HG02970 (cell line): ENCODE measurements around the gene ACBD6.
"Not testable (repeated sequence)": the region's sequence is repeated elsewhere in the genome, so short reads cannot be mapped to it uniquely, and the experiment has no call there.

ENCODE experiments used
- ATAC-seq: cut with Tn5 transposase; IDR thresholded peaks from one replicate; pipeline ENCODE4 v1.9.1; 2021; ENCODE audit warnings: mild to moderate bottlenecking, moderate library complexity, moderate number of reproducible peaks; ENCODE audit not compliant: unreplicated experiment, low FRiP score

Gene ACBD6

GRCh38 chr1:180425952-180426351 is 76.4 kb downstream of the ACBD6 start:
- no peak for ATAC-seq

- no peak for ATAC-seq
Measured at GRCh38 chr1:180424848-180425457, 77.4 kb downstream of the ACBD6 start.

GRCh38 chr1:180421614-180422013 is 80.8 kb downstream of the ACBD6 start:
- ATAC-seq, result no peak

GRCh38 chr1:180421145-180421544 is 81.2 kb downstream of the ACBD6 start:
- ATAC-seq, result not testable (repeated sequence)

GRCh38 chr1:180415985-180416633 is 86.3 kb downstream of the ACBD6 start:
- no peak for ATAC-seq

GRCh38 chr1:180415236-180415848 is 87.0 kb downstream of the ACBD6 start:
- no peak for ATAC-seq

GRCh38 chr1:180412583-180412982 is 89.8 kb downstream of the ACBD6 start:
- no peak for ATAC-seq

GRCh38 chr1:180408128-180408527 is 94.2 kb downstream of the ACBD6 start:
- ATAC-seq, result not testable (repeated sequence)

- no peak for ATAC-seq
Measured at GRCh38 chr1:180407051-180407450, 95.3 kb downstream of the ACBD6 start.

GRCh38 chr1:180402551-180402950 is 99.8 kb downstream of the ACBD6 start:
- ATAC-seq, result no peak

- no peak for ATAC-seq
Measured at GRCh38 chr1:180402001-180402400, 100.4 kb downstream of the ACBD6 start.

- no peak for ATAC-seq
Measured at GRCh38 chr1:180397175-180397574, 105.2 kb downstream of the ACBD6 start.

- no peak for ATAC-seq
Measured at GRCh38 chr1:180392427-180393145, 109.8 kb downstream of the ACBD6 start.

- no peak for ATAC-seq
Measured at GRCh38 chr1:180392020-180392419, 110.4 kb downstream of the ACBD6 start.

GRCh38 chr1:180387413-180387812 is 115.0 kb downstream of the ACBD6 start:
- ATAC-seq, result no peak

- ATAC-seq, result no peak
Measured at GRCh38 chr1:180386745-180387367, 115.5 kb downstream of the ACBD6 start.

GRCh38 chr1:180385144-180385543 is 117.2 kb downstream of the ACBD6 start:
- ATAC-seq, result no peak

GRCh38 chr1:180384286-180385005 is 117.9 kb downstream of the ACBD6 start:
- no peak for ATAC-seq

- ATAC-seq, result no peak
Measured at GRCh38 chr1:180382326-180383115, 119.9 kb downstream of the ACBD6 start.
